PFSK-1 (cell line): ENCODE results near the gene THUMPD2.

ENCODE experiments used
- POLR2AphosphoS5 ChIP-seq: IDR thresholded peaks from 2 replicates; pipeline ENCODE4 v1.6.1; 2012; ENCODE audit warnings: low read depth, mild to moderate bottlenecking, control low read depth, low read length, moderate library complexity
- SIN3A ChIP-seq: IDR thresholded peaks from 2 replicates; pipeline ENCODE4 v1.6.1; 2012; ENCODE audit warnings: mild to moderate bottlenecking, low read length, moderate library complexity, borderline replicate concordance; ENCODE audit not compliant: insufficient read depth
- TAF1 ChIP-seq: IDR thresholded peaks from 2 replicates; pipeline ENCODE4 v1.6.1; 2012; ENCODE audit warnings: low read length, control low read depth, borderline replicate concordance; ENCODE audit not compliant: insufficient read depth
- TF ChIP-seq, protein P1 (sequence below), 2 experiments: IDR thresholded peaks; 2 replicates each; pipeline versions ENCODE4 v1.6.1 to v1.8.0; 2011 to 2012; ENCODE audit warnings: low read depth in 2 of 2, low read length in 2 of 2, control low read depth in 1 of 2, inconsistent platforms in 1 of 2, mild to moderate bottlenecking in 1 of 2, moderate library complexity in 1 of 2; ENCODE audit not compliant: insufficient read depth in 1 of 2

DNA sequence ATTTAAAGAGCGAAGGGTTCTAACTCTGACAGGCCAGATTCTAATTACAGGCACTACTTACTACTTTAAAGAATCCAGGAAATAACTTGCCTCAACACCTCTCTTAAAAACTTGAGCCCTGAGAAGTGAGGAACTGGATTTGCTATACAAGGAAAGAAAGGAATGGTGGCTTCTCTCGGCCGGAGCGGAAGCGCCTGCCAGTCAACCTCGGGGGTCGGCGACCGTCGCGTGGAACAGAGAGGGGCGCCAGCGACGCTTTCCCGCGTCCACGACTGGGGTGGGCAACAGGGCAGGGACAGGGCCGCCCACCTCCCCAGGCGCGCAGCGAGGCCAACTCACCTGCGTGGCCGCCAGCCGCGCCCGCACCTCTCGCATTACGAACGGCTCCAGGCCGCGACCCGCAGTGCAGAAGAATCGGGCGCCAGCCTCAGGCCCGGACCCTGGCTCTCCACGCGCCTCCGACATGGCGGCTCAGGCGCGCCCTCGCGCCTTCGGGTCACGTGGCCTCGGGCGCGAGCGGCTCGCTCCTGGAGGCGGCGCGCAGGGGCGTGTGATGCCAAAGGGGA, at the start of gene THUMPD2:
- TF ChIP-seq, protein P1, sequence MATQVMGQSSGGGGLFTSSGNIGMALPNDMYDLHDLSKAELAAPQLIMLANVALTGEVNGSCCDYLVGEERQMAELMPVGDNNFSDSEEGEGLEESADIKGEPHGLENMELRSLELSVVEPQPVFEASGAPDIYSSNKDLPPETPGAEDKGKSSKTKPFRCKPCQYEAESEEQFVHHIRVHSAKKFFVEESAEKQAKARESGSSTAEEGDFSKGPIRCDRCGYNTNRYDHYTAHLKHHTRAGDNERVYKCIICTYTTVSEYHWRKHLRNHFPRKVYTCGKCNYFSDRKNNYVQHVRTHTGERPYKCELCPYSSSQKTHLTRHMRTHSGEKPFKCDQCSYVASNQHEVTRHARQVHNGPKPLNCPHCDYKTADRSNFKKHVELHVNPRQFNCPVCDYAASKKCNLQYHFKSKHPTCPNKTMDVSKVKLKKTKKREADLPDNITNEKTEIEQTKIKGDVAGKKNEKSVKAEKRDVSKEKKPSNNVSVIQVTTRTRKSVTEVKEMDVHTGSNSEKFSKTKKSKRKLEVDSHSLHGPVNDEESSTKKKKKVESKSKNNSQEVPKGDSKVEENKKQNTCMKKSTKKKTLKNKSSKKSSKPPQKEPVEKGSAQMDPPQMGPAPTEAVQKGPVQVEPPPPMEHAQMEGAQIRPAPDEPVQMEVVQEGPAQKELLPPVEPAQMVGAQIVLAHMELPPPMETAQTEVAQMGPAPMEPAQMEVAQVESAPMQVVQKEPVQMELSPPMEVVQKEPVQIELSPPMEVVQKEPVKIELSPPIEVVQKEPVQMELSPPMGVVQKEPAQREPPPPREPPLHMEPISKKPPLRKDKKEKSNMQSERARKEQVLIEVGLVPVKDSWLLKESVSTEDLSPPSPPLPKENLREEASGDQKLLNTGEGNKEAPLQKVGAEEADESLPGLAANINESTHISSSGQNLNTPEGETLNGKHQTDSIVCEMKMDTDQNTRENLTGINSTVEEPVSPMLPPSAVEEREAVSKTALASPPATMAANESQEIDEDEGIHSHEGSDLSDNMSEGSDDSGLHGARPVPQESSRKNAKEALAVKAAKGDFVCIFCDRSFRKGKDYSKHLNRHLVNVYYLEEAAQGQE (IDR thresholded peaks at IDR 0.05; ENCODE audit: insufficient read depth in 1 of 2, low read depth in 2 of 2, low read length in 2 of 2), result no peak
- peak; percentile 81 for TF ChIP-seq POLR2AphosphoS5
- peak; percentile 40; the same call in 1 of the 2 replicates for TF ChIP-seq TAF1
- TF ChIP-seq SIN3A, result no peak
